ENCODE data around the gene USP3.
A peak's percentile ranks its signal among the peaks of the same experiment; 100 is the strongest.
"Not testable (repeated sequence)": the region's sequence is repeated elsewhere in the genome, so short reads cannot be mapped to it uniquely, and the experiment has no call there.

The USP3 gene

DNA sequence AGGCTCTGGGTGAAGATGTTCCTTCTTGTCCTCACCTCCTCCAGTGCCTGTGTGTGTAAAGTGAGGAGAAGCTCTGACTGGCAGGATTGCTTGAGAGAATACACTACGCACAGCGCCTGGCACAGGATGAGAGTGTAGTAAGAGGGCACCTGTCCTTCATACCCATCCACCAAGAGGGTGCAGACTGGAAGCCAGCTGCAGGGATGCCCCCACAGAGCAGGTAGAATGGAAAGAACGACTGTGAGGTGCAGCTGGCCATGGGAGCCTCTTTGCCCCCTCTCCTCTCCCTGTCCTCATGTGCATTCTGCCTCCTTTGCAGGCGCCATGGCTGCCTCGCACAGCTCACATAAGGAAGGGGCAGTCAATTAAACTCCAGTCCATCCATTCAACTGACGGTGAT, 105.1 kb downstream of the USP3 start:
- DNase-seq (ENCODE audit: low read depth in 3 of 3): no peak

DNA sequence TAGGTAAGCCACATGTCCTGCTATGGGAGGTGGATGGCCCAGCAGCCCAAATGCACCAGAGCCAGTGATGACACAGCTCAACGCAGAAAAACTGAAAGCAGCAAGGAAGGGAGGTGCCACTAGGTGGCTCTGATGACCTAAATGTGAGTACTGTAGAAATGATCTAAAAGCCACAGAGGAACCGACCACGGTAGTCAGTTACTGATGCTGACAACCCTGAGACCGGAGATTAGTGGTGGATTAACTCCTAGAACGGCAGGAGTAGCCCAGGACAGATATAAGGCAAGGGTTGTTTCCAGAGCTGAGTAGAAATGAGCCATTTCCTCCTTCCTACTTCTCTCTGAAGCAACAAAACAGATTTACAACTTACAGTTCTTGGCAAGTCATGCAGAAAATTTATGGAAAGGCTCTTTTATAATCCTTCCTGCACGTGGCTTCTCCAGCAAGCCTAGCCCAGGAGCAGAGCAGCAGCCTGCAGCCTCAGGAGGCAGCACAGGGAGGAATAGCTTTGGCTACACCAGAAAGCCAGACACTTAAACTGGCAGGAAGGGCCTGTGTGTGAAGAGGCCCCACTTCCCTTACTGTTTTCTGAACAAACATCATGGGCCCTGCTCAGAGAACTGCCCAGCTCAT, 105.9 kb downstream of the USP3 start:
- peak in 2 of 3 donors; percentile 59 to 66 for DNase-seq (ENCODE audit: low read depth in 3 of 3)

DNA sequence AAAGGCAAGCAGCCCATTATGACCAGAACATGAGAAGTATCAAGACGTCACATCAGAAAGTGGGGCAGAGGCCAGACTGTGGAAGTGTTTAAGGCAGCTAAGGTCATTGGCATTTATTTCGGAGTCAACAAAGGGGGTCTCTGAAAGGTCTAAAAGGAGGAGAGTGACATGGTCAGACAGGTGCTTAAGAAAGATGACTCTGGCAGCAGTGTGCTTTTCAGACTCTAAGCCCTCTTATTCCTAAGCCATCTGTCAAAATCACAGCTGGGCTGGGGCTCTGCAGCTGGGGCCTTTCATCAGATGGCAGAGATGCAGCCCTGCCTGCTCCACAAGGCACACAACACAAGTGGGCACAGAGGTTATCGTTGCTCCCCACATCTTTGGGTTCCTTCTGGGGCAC, 106.8 kb downstream of the USP3 start:
- no peak for DNase-seq (ENCODE audit: low read depth in 3 of 3)

DNA sequence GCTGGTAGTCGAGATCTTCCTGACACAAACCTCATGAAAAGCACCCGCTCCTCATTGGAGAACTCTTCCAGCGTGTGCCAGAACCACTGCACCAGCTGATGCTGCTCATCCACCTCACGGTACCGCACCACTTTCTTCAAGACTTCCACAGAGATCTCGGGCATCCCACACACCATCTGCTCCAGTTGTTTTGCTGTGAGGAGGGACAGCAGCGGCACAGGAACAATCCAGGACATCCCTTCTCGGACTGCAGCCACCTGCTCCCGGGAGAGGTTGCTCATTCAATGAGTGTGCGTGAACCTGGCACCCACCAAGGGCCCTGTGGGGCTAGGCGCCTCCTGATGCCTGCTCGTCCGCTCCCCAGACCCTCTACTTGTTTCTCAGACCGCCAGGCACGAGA, 107.9 kb downstream of the USP3 start:
- DNase-seq (ENCODE audit: low read depth in 3 of 3): no peak

DNA sequence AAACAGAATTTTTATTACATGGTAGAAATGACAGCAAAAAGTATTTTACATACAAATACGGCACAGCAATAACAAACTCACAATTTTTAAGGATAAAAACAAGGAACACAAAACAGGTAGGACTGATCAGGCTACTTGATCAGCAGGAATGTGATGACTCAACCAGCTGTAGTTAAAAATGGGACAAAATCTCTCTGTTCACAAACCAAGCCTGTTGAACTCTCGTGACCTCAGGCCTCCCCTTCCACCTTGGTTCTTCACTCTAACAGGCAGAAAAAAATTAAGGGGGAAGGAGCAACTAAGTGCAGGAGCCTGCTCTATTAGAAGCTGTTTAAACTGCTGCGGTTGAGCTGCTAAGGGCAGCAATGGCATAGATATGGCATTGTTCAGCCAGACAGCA, 111.5 kb downstream of the USP3 start:
- DNase-seq (ENCODE audit: low read depth in 3 of 3): no peak

DNA sequence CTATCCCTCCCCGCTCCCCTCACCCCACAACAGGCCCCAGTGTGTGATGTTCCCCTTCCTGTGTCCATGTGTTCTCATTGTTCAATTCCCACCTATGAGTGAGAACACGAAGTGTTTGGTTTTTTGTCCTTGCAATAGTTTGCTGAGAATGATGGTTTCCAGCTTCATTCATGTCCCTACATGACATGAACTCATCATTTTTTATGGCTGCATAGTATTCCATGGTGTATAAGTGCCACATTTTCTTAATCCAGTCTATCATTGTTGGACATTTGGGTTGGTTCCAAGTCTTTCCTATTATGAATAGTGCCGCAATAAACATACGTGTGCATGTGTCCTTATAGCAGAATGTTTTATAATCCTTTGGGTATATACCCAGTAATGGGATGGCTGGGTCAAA, 112.8 kb downstream of the USP3 start:
- not testable (repeated sequence) for DNase-seq (ENCODE audit: low read depth in 3 of 3)

DNA sequence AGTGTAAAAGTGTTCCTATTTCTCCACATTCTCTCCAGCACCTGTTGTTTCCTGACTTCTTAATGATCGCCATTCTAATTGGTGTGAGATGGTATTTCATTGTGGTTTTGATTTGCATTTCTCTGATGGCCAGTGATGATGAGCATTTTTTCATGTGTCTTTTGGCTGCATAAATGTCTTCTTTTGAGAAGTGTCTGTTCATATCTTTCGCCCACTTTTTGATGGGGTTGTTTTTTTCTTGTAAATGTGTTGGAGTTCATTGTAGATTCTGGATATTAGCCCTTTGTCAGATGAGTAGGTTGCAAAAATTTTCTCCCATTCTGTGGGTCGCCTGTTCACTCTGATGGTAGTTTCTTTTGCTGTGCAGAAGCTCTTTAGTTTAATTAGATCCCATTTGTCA, 113.2 kb downstream of the USP3 start:
- DNase-seq (ENCODE audit: low read depth in 3 of 3): not testable (repeated sequence)

DNA sequence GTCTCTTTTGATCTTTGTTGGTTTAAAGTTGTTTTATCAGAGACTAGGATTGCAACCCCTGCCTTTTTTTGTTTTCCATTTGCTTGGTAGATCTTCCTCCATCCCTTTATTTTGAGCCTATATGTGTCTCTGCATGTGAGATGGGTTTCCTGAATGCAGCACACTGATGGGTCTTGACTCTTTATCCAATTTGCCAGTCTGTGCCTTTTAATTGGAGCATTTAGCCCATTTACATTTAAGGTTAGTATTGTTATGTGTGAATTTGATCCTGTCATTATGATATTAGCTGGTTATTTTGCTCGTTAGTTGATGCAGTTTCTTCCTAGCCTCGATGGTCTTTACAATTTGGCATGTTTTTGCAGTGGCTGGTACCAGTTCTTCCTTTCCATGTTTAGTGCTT, 116.4 kb downstream of the USP3 start:
- DNase-seq (ENCODE audit: low read depth in 3 of 3): not testable (repeated sequence)

DNA sequence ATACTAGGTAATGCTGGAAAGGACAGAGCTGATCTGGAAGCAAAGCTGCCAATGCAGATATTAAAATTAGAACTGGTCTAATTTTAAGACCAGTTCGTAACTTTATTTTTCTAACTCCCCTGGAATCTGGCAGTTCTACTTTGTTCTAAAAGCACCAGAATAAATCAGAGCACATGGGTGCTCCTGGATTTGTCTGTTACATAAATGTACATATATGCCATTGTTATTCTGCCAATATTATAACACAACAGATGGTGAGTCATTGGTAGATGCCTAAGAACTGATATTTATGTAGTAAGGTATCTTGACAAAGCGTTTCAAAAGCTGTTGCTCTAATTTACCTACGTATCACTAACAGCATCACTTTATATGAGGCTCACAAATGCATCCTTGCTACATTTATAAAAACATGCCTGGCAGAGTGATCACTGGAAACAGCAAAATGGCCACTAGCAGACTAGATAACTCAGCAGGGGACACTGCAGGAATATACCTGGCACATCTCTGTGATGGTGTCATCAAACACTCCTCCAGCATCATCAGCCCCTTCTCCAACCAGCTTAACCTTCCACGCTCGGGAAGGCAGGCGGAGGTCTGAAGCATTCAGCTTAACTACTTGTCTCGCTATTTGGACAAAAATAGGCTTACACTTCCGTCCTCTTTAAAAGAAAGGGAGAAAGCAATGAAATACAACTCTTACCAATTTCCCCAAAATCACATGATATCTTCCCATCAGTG, 119.0 kb downstream of the USP3 start:
- DNase-seq (ENCODE audit: low read depth in 3 of 3): no peak

DNA sequence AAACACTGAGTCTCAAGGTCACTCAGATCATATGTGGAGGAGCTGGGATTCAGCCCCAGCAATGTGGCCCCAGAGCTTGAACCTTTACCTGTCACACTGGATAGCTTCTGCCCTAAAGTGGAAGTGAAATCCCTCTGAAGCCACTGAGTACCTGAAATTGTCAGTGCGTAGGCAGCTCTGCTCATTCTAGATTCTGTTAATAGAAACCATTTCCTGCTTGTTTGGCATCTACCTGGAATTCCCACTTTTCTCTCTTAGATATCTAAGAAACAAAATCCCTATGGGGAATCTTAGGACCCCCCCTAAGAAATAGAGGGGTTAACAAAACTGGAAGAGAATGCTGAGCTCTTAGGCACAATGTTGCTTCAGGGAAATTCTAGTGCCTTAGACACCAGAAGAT, 122.6 kb downstream of the USP3 start:
- no peak for DNase-seq (ENCODE audit: low read depth in 3 of 3)

DNA sequence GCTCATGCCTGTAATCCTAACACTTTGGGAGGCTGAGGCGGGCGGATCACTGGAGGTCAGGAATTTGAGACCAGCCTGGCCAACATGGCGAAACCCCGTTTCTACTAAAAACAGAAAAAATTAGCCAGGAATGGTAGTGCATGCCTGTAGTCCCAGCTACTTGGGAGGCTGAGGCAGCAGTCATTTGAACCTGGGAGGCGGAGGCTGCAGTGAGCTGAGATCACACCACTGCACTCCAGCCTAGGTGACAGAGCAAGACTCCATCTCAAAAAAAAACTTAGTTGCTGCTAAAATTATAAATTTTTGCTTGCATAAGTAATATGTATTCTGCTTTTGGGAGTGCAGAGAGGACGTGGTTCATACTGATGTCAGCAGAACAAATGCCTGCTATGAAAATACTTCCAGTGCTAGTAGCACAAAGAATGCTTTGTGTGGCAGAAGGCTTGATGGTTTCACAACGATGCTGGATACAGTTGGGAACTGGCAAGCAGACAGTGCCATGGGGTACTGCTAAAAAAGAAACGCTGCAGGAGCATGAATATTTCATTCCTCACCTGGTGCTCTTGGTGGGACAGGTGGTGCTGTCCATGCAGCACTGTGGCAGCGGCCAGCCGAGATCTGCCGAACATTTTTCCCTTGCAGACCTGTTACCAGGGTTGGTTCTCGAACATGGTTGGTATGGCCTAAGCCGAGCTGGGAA, 123.9 kb downstream of the USP3 start:
- no peak for DNase-seq (ENCODE audit: low read depth in 3 of 3)

DNA sequence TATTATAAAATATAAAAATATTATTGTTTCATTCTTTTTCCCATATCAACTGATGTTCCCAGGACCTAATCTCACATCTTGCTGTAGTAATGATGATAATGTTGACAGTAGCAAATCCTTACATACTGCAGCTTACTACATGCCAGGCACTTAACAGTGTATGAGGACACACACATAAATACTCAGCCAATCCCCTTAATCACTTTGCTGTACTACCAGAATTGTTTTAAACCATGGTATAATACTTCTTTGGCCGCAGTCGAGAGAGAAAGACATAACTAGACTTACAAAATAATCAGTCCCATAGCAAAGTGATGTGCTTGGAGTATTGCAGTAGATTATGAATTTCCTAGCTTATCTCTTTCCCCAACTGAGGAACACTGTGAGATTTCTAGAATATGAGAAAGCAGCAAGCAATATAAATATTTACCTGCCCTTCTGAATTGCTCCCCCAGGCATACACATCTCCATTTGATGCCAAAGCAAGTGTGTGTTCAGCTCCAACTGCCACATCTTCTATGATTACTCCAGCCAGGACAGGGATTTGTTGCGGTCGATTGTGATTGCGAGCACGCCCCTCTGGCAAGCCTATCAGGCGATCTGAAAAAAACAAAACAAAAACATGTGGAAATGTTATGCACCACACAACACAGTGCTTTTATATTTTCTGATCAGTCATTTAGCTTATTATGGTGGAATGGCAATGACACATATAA, 125.8 kb downstream of the USP3 start:
- no peak for DNase-seq (ENCODE audit: low read depth in 3 of 3)

DNA sequence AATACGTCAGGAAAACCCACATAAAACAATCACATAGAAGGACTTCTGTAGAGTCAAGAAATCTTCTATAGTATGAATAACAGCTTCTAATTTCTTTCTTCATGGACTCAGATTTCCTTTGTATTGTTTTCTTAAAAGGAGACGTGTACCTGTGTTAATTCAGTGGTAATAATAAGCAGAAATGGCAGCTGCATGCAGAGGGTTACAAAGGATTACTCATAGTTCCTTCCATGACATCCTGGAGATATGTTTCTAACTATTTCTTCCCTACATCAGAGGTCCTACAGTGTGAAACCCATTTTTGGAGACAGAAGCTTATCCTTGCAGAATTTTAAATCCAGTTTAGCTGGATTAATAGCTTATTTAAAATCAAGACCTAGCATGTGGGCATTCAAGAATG, 128.9 kb downstream of the USP3 start:
- DNase-seq (ENCODE audit: low read depth in 3 of 3): no peak

DNA sequence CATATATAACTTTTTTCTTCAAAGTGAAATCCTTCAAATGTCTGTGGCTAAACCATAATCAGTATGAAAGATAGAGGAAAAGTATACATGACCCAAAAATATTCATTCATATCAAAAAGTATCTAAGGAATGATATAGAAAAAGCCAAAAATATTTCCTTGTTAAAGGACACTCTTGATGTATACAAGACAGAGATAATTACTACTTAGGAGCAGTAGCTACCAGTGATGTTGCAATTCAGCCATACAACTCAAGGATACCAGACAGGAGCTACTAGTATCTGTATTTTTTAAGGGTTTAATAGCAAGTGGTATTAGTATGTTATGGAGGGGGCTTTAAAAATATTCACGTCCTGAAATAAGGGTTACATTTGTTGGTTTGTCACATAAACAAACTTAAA, 129.8 kb downstream of the USP3 start:
- no peak for DNase-seq (ENCODE audit: low read depth in 3 of 3)

DNA sequence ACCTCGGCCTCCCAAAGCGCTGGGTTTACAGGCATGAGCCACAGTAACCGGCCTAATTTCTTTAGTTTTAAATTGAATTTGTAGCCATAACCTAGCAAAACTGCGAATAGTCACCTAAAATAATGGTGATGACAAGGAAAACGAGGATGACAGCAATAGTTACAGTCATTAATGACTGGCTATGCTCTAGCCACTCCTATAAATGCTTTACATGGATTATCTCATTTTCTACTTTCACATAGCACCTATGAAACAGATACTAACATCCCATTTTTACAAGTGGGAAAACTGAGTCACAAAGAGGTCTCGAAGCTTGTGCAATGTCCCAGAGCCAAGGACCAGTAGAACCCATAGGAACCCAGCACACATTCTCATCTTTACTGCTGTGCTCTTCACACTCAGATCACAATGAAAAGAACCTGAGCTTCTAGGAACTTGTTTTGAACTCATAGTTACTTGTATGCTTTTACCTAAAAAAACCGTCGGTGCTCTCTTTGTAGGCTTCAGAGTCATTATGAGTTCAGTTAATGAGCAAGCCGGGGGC, 132.2 kb downstream of the USP3 start:
- no peak for DNase-seq (ENCODE audit: low read depth in 3 of 3)

DNA sequence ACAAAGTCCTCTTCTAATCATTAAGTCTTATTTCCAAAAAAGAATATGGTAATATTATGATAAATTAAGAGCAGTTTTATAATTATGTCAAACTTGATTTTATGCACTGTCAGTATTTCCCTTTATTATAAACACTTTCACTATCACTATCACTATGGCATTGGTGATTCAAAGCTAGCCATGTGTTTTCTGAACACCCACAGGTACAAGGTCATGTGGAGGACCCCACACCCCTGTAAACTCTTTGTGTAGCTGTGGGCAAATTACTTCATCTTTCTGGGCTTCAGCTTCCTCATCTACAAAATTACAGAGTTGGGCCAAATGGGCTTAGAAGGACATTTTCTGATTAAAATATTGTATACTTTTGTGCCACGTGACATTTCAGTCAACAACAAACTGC, 134.4 kb downstream of the USP3 start:
- no peak for DNase-seq (ENCODE audit: low read depth in 3 of 3)

DNA sequence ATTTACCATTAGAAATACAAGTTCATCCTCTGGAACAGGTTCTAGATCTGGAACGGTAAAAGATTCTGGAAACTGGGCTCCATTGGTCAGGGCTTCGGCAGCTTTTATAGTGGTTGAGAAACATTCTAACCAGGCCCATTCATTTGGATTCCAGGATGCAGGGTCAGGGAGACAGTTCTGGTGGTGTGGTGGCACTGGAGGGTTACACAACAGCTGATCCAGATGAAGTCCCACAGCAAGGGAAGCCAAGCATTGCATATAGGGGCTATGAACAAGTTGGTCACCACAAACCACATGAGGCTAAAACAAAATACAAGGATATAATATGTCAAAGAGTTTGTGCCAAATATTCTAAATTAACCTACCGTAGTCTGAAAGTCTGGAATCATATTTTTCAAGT, 135.8 kb downstream of the USP3 start:
- DNase-seq (ENCODE audit: low read depth in 3 of 3): no peak

All from stimulated activated CD4-positive, alpha-beta T cell treated with anti-CD3 and anti-CD28 coated beads, TNF-alpha, amount 100 ng/mL, for 48 hours (primary cell).